ENCODE results near the gene CYLC2.

Gene CYLC2, protein sequence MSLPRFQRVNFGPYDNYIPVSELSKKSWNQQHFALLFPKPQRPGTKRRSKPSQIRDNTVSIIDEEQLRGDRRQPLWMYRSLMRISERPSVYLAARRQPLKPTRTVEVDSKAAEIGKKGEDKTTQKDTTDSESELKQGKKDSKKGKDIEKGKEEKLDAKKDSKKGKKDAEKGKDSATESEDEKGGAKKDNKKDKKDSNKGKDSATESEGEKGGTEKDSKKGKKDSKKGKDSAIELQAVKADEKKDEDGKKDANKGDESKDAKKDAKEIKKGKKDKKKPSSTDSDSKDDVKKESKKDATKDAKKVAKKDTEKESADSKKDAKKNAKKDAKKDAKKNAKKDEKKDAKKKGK

DNA sequence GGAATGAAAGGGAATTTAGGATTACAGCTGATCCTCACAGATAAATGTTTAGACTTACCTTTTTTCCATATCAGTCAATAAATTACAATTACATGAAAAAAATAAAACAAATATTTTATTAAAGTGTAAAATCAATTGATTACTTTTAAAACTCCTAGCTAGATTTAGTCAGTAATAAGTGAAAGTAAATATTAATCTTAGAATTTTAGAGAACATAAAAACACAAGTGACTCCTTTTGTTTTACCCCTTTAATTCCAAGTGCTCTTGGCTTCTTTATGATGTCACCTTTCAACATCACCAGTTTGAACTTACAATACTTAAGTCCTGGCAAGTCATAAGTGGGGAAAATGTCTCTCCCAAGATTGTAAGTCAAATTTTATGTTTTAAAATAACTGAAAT lies at the start of gene CYLC2:
CYLC2 (plus strand) TSS at position 301 of the 400 bp plus-strand sequence; CDS start at position 349, 48 bp downstream.
- no peak for DNase-seq

DNA sequence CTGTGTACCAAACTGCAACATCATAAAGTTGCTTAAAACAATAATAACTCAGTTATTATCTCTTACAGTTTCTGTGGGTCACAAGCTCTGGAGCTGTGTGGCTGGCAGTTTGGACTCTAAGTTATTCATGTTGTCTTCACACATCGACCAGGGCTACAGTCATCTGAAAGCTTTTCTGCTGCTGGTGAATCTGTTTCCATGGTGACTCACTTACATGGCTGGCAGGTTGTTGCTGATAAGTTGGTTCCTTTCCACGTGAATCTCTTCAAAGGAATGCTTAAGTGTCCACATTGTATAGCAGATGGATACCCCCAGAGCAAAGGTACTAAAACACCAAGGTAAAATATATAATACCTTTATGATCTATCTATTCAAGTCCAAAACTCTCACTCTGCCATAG lies 44.8 kb upstream of the CYLC2 start:
- no peak for DNase-seq

DNA sequence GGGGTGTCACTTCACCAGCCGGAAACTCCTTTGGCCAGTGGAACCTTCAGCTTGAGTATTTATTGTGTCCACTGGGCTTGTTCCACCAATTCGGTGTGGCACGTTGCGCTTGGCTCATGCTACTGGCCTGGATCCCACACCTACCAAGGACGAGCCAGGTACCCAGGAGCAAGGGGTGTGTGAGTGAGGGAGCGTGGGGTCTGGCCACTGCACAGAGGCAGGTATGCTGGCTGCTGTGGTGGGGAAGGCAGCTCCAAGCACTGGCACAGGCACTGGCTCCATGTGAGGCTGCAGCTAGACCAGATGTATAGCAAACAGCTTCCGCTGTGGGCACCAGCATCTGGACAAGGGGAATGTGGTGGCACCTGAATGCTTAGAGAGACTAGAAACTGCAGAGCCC lies 28.1 kb upstream of the CYLC2 start:
- no peak for DNase-seq

DNA sequence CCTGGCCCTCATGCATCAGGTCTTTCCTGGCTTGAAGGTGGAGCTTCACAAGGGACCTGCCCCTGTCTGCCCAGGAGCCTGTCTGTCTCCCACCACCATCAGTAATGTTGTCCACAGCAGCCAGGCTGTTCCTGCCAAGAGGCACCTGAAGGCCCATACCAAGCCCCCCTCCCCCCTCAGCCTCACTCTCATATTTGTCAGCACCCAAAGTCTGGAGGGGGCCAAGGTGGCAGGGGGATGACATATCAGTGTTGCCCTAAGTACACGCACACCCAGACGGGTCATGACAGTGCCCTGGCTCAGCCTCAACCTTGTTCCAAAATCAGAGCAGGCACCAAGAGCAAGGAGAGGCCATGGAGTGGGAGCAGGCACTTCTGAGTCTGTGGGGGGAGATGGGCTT lies 27.2 kb upstream of the CYLC2 start:
- DNase-seq, result no peak

GRCh38 chr9:102972780-102973179 lies 22.4 kb upstream of the CYLC2 start:
- no peak for DNase-seq

DNA sequence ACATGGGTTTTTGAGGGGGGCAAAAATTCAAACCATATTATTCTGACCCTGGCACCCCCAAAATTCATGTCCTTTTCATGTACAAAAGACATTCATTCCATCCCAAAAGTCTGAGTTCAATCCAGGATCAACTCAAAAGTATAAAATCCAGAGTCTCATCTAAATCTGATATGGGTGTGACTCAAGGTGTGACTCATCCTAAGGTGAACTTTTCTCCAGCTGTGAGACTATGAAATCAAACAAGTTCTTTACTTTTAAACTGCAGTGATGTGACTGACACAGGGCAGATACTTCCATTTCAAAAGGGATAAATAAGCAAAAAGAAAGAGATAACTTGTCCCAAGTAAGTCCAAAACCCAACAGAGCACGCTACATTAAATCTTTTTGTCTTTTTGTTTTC lies 20.6 kb upstream of the CYLC2 start:
- no peak for DNase-seq

DNA sequence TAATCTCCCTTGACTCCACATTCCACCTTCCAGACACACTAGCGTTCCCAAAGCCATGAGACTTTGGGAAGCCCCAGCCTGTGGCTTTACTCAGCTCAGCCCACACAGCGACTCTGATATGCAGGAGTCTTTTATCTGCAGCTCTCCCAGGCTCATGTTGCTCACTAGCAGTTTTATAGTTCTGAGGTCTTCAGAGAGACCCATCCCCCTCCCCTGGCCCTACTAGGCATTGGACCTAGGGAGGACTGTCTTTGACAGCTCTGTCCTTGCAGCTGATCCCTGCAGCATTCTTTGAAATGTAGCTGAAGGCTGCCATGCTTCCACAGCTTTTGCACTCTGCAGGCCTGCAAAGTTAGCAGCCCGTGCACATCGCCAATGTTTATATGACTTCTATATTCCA lies 19.9 kb upstream of the CYLC2 start:
- no peak for DNase-seq

DNA sequence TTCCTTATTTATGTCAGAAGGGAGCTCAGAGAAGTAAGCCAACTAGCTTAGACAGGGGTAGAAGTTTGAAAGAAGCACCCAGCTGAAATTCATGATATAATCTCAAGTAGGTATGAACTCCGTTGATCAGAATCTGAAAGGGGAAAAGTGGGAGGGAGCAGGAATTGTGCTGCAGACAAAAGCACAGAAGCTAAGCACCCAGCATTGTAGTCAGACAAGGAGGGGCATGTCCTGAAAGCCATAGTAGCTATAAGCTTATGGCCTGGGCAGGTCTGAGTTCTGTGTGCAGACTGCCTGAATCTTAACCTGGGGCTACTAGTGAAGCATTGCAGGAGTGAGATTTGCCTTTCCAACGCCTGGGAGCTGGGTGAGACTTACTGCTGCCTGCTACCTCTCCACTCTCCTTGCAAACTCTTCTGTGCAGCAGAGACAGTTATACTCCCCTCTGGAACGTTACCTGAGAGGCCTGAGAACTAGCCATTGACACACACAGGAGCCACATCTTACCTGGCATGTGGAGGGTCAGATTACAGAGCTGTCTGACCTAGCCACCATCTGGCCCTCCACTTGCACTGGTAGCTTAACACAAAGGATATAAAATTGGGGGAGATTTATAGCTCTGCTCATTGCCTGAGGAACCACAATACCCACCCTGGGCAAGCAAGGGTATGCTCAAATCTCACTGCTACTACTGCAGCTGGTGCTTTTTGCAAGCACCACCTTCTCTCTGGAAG lies 9.8 kb upstream of the CYLC2 start:
- DNase-seq, result no peak

DNA sequence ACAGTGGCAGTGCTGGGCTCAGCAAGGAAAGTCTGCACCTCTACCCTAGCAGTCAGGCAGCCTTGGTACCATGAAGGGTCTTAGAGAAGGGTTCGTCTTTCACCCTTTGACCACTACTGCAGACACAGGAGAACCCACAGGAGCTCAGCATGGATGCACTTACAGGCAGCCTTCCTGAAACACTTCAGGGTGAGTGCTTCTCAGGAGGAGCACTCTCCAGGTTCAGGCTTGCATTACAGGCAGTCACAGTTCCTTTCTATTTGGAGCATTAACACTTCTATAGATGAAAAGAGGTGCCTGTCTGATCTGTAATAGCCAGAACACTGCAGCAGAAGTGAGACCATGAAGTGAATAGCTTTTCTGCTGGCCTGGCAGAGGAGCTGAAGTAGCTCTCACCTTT lies 8.7 kb upstream of the CYLC2 start:
- no peak for DNase-seq

GRCh38 chr9:103003689-103004088 lies 8.6 kb downstream of the CYLC2 start:
- no peak for DNase-seq

GRCh38 chr9:103014242-103014641 lies 19.1 kb downstream of the CYLC2 start:
- no peak for DNase-seq

- DNase-seq, result no peak
These were observed 30.7 kb downstream of the CYLC2 start for GRCh38 chr9:103025796-103026195.

- DNase-seq, result no peak
These were observed 42.7 kb downstream of the CYLC2 start for GRCh38 chr9:103037508-103038477.

- no peak for DNase-seq
These were observed 46.8 kb downstream of the CYLC2 start for GRCh38 chr9:103041961-103042360.
